ENCODE results near the gene PPP1CC. TPM values are rescaled to one million over a fixed set of nuclear protein-coding genes. Genes with fewer than 3 reads are reported as not detected.

PPP1CC gene
- polyA plus RNA-seq, 1 of the 3 experiments (the other 2 are of a cell fraction): 62.0 TPM

DNA sequence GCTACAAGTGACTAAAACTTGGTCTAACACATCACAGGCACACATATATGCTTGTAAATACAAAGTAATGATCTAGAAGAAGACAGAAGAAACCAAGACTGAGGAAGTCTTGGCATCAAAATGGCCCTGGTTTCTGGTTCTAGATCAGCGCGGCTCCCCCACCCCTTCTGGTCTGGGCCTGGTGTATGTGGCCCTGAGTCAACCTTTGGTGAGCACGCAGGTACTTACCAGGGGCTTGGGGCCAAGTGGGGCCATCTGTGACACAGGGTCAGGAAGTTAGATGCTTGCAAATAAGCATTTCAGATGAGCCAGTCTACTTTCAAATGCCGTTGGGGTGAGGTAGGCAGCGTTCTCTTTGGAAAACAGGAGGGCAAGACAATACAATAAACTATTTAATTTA is 40.6 kb downstream of the PPP1CC start:
- Histone ChIP-seq H3K4me3 (ENCODE audit: low read depth in 2 of 2, low read length in 1 of 2) (no peak overlapping the region), H3K79me2 (ENCODE audit: insufficient read depth) (no peaks in the 10 kb centered on the region), H3K9me2 (no peaks in the 10 kb centered on the region), H3K9ac (no peak overlapping the region), H3K27ac (ENCODE audit: low read depth in 2 of 2, low read length in 1 of 2) (no peak overlapping the region), H3K4me2 (no peak overlapping the region), H3K36me3 (replicated peaks in 1 of 2; ENCODE audit: control insufficient read depth in 1 of 2, insufficient read depth in 2 of 2, low read length in 1 of 2) (no peaks in the 10 kb centered on the region), H4K20me1 (ENCODE audit: insufficient read depth) (no peaks in the 10 kb centered on the region), H3K9me3 (no peaks in the 10 kb centered on the region), H2AFZ (ENCODE audit: low read depth) (no peak overlapping the region), H3F3A (replicated peaks; ENCODE audit: insufficient read depth) (no peaks in the 10 kb centered on the region), H3K27me3 (ENCODE audit: insufficient read depth) (no peaks in the 10 kb centered on the region), H3K4me1 (ENCODE audit: control insufficient read depth in 1 of 2, insufficient read depth in 2 of 2, low read depth in 1 of 2, low read length in 1 of 2) (peaks cover 0 to 12% of the 10 kb centered on the region in 2 experiments; a peak in 1 of 4 replicates)
- TF ChIP-seq FOXJ3 (CRISPR knock-in tag; IDR thresholded peaks at IDR 0.05): no peak
- no peak for TF ChIP-seq ZBTB33 (IDR thresholded peaks at IDR 0.05; ENCODE audit: borderline replicate concordance, low read depth)
- no peak for TF ChIP-seq IRF3 (IDR thresholded peaks at IDR 0.05; ENCODE audit: low read depth, low read length)
- TF ChIP-seq GABPA (IDR thresholded peaks at IDR 0.05; ENCODE audit: low read depth): no peak
- no peak for TF ChIP-seq POLR2AphosphoS5 (IDR thresholded peaks at IDR 0.05; ENCODE audit: low read depth, low read length)
- no peak for TF ChIP-seq REST (IDR thresholded peaks at IDR 0.05; ENCODE audit: low read depth, low read length)
- TF ChIP-seq USF1 (IDR thresholded peaks at IDR 0.05; ENCODE audit: borderline replicate concordance, low read depth): no peak
- TF ChIP-seq, protein P1, sequence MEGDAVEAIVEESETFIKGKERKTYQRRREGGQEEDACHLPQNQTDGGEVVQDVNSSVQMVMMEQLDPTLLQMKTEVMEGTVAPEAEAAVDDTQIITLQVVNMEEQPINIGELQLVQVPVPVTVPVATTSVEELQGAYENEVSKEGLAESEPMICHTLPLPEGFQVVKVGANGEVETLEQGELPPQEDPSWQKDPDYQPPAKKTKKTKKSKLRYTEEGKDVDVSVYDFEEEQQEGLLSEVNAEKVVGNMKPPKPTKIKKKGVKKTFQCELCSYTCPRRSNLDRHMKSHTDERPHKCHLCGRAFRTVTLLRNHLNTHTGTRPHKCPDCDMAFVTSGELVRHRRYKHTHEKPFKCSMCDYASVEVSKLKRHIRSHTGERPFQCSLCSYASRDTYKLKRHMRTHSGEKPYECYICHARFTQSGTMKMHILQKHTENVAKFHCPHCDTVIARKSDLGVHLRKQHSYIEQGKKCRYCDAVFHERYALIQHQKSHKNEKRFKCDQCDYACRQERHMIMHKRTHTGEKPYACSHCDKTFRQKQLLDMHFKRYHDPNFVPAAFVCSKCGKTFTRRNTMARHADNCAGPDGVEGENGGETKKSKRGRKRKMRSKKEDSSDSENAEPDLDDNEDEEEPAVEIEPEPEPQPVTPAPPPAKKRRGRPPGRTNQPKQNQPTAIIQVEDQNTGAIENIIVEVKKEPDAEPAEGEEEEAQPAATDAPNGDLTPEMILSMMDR (IDR thresholded peaks at IDR 0.05): no peak
- no peak for TF ChIP-seq SMC3 (IDR thresholded peaks at IDR 0.05; ENCODE audit: low read depth, low read length)
- TF ChIP-seq NRF1 (IDR thresholded peaks at IDR 0.05; ENCODE audit: low read depth, low read length): no peak
- no peak for TF ChIP-seq RFX5 (IDR thresholded peaks at IDR 0.05; ENCODE audit: low read length)
- TF ChIP-seq SIN3A (IDR thresholded peaks at IDR 0.05; ENCODE audit: borderline replicate concordance, low read depth, low read length): no peak
- TF ChIP-seq MEF2A (IDR thresholded peaks at IDR 0.05; ENCODE audit: borderline replicate concordance, low read depth): no peak
- TF ChIP-seq TAF1 (IDR thresholded peaks at IDR 0.05; ENCODE audit: borderline replicate concordance, low read depth, low read length): no peak
- TF ChIP-seq RCOR1 (IDR thresholded peaks at IDR 0.05; ENCODE audit: low read length): no peak
- TF ChIP-seq CHD2 (IDR thresholded peaks at IDR 0.05; ENCODE audit: low read length, partially characterized antibody): no peak
- TF ChIP-seq NFIC (IDR thresholded peaks at IDR 0.05; ENCODE audit: borderline replicate concordance): no peak
- no peak for TF ChIP-seq PBX3 (IDR thresholded peaks at IDR 0.05)
- no peak for TF ChIP-seq TCF12 (IDR thresholded peaks at IDR 0.05)
- no peak for TF ChIP-seq USF2 (IDR thresholded peaks at IDR 0.05; ENCODE audit: borderline replicate concordance, low read depth, low read length)
- no peak for DNase-seq
- ChIA-PET CTCF (interaction anchor here (1.2 kb wide), 1 partner anchor 186 kb away, joined by 5 read pairs; no protein-coding TSS in a partner anchor), POLR2A (no interaction called here)
- WGBS (ENCODE audit: low lambda C conversion rate): 98% methylated on average over 4 of the region's 5 CpGs

Data from SK-N-SH (cell line).